Activated T-helper 17 cell treated with anti-CD3 and anti-CD28 coated beads, Interleukin-2, amount 50 U/mL, for 72 hours (primary cell): ENCODE measurements around the gene PPY. TPM values are rescaled to one million over a fixed set of nuclear protein-coding genes. Genes with fewer than 3 reads are reported as not detected.

Experiments
- ATAC-seq: fragments of 150-1000 bp; cut with Tn5 transposase; replicated peaks from 2 replicates; pipeline ENCODE4 v1.10.0; 2021; ENCODE audit warnings: mild to moderate bottlenecking, moderate library complexity
- H3K27ac Mint-ChIP-seq: one replicate; pipeline ENCODE4 v1.8.0; 2022; ENCODE audit warnings: mixed read lengths
- H3K27me3 Mint-ChIP-seq: one replicate; pipeline ENCODE4 v1.8.0; 2022; ENCODE audit warnings: mixed read lengths
- H3K36me3 Mint-ChIP-seq: one replicate; pipeline ENCODE4 v1.8.0; 2022; ENCODE audit warnings: low read depth, mild to moderate bottlenecking, mixed read lengths
- H3K4me1 Mint-ChIP-seq: one replicate; pipeline ENCODE4 v1.8.0; 2022; ENCODE audit warnings: mixed read lengths
- H3K4me3 Mint-ChIP-seq: one replicate; pipeline ENCODE4 v1.8.0; 2022; ENCODE audit warnings: mild to moderate bottlenecking, mixed read lengths
- H3K9me3 Mint-ChIP-seq: one replicate; pipeline ENCODE4 v1.8.0; 2022; ENCODE audit warnings: mixed read lengths
- total RNA-seq, 2 donors: library from RNA; stranded (reverse); gene quantifications; one replicate each; pipeline ENCODE4 v1.2.3, GENCODE V29; 2022

PPY gene, protein sequence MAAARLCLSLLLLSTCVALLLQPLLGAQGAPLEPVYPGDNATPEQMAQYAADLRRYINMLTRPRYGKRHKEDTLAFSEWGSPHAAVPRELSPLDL
- total RNA-seq, result 1 to 10 TPM in 1 of 2 donors, under 1 TPM in 1; 0.90 to 1.9 TPM

DNA sequence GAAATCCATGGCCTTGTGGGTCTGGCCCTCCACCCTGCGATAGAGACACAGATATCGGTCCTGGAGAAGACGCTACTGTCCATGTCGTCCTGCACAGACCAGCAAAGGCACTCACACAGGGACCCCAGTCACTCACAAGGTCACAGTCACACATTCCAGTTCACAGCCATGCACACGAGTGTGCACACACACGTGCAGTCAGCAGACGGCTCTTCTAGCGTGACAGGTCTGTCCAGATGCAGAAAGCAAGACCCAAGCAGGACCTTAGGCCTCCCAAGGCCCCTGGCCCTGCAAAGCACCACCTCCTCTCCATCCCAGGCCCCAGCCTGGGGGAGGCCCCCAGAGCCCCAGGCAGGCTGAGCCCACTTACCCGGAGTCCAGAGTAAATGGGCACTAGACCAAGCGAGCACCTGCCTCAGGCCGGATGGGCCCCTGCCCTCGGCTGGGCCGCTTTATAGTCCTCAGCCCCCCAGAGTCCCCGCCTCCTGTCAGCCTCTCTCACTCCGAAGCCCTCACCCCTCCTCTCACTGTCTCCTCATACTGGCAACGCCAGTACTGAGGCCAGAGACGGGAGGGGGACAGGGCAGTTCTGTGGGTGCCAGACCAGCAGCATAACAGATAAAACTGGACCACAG is at the start of gene PPY:
Gene PPY (minus strand): TSS at position 426 of the 635 bp plus-strand sequence. CDS start 822 bp downstream, outside the sequence.
- H3K27me3 Mint-ChIP-seq, result peaks cover 5% of the 10 kb centered on the region

DNA sequence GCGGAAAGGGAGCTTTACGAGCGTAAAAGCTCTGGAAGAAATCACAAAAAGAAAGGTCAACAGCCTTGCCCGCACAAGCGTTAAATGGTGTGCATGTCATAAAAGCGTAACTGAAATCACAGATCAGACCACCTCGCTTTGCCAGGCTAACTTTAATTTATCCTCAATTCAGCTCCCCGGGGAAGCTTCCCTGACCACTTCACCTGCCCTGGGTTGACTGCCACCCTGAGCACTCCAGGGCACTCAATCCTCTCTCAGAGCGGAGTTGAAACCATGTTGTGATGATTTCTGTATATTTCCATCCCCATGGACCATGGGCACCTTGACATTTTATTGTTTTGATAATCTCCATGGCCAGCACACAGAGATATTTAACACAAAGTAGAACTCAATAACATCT is 46.0 kb upstream of the PPY start:
- no peak overlapping the region for H3K27ac Mint-ChIP-seq
- no peaks in the 10 kb centered on the region for H3K9me3 Mint-ChIP-seq
- no peak overlapping the region for H3K4me3 Mint-ChIP-seq
- no peaks in the 10 kb centered on the region for H3K36me3 Mint-ChIP-seq
- ATAC-seq, result no peak
- peaks cover 12% of the 10 kb centered on the region for H3K27me3 Mint-ChIP-seq
- no peaks in the 10 kb centered on the region for H3K4me1 Mint-ChIP-seq

More for the DNA sequence above, at the start of gene PPY:
- no peak within 1 kb of the TSS for H3K27ac Mint-ChIP-seq
- no peaks in the 10 kb centered on the region for H3K36me3 Mint-ChIP-seq
- H3K9me3 Mint-ChIP-seq, result no peaks in the 10 kb centered on the region
- ATAC-seq, result no peak
- H3K4me1 Mint-ChIP-seq, result peaks cover 5% of the 10 kb centered on the region
- H3K4me3 Mint-ChIP-seq, result no peak within 1 kb of the TSS

- peaks cover 18% of the 10 kb centered on the region for H3K27me3 Mint-ChIP-seq
- no peak overlapping the region for H3K27ac Mint-ChIP-seq
- ATAC-seq, result no peak
- no peaks in the 10 kb centered on the region for H3K9me3 Mint-ChIP-seq
- no peak overlapping the region for H3K4me3 Mint-ChIP-seq
- no peaks in the 10 kb centered on the region for H3K36me3 Mint-ChIP-seq
- no peaks in the 10 kb centered on the region for H3K4me1 Mint-ChIP-seq
Observed at GRCh38 chr17:43987131-43988021, 45.1 kb upstream of the PPY start.

DNA sequence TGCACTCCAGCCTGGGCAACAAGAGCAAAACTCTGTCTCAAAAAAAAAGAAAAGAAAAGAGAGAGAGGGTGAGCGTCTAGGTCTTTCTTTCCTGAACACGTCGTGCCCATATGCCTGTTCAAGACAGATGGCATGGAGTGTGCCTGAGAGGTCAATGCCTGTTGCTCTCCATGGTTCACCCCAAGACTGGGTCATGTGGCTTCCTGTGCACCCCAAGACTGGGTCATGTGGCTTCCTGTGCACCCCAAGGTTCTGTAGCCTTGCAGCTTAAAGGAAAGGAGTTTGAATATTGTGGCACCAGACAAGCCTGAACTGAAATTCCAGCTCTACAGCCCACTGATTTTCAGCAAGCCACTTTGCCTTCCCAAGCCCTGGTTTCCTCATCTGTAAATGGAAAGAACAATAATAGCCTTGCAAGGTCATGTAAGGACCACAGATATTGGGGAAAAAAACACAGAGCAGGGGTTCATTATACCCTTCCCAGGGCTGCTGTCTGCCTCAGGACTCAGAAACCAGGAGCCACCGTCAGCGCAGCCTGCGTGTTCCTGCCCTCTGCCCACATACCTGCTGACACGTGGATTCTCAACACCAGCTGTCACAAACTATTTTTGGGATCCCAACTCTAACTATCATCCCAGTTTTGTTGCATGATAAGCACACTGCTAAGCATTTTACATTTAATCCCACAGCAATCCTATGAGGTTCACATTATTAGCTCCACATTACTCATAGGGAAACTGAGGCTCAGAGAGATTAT is 44.1 kb upstream of the PPY start:
- Mint-ChIP-seq H3K4me1 (no peaks in the 10 kb centered on the region), H3K27me3 (peaks cover 26% of the 10 kb centered on the region), H3K36me3 (no peaks in the 10 kb centered on the region), H3K27ac (no peak overlapping the region), H3K4me3 (no peak overlapping the region), H3K9me3 (no peaks in the 10 kb centered on the region)
- ATAC-seq, result no peak

- Mint-ChIP-seq H3K27me3 (peaks cover 33% of the 10 kb centered on the region), H3K9me3 (no peaks in the 10 kb centered on the region), H3K36me3 (no peaks in the 10 kb centered on the region), H3K27ac (no peak overlapping the region), H3K4me3 (no peak overlapping the region), H3K4me1 (no peaks in the 10 kb centered on the region)
- ATAC-seq, result no peak
Observed at GRCh38 chr17:43984521-43984920, 42.2 kb upstream of the PPY start.

GRCh38 chr17:43983515-43984411 is 41.5 kb upstream of the PPY start:
- no peaks in the 10 kb centered on the region for H3K9me3 Mint-ChIP-seq
- peaks cover 33% of the 10 kb centered on the region for H3K27me3 Mint-ChIP-seq
- no peaks in the 10 kb centered on the region for H3K36me3 Mint-ChIP-seq
- peak; percentile 3 for ATAC-seq
- H3K4me3 Mint-ChIP-seq, result no peak overlapping the region
- H3K27ac Mint-ChIP-seq, result no peak overlapping the region
- H3K4me1 Mint-ChIP-seq, result no peaks in the 10 kb centered on the region

DNA sequence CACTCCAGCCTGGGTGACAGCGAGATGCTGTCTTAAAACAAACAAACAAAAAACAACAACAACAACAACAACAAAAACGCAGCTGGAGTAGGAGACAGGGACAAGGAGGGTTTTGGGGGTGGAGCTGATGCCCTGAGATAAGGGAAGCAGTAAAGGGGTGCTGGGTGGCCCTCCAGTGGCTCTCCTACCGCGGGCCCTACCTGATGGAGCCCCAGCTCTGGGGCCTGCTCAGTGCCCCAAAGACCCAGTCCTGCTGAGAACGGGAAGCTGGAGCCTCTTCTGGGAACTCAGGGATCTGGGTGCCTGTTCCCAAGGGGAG is 40.9 kb upstream of the PPY start:
- H3K4me1 Mint-ChIP-seq, result no peaks in the 10 kb centered on the region
- peaks cover 30% of the 10 kb centered on the region for H3K27me3 Mint-ChIP-seq
- no peaks in the 10 kb centered on the region for H3K9me3 Mint-ChIP-seq
- no peaks in the 10 kb centered on the region for H3K36me3 Mint-ChIP-seq
- no peak overlapping the region for H3K4me3 Mint-ChIP-seq
- ATAC-seq, result no peak
- H3K27ac Mint-ChIP-seq, result no peak overlapping the region

DNA sequence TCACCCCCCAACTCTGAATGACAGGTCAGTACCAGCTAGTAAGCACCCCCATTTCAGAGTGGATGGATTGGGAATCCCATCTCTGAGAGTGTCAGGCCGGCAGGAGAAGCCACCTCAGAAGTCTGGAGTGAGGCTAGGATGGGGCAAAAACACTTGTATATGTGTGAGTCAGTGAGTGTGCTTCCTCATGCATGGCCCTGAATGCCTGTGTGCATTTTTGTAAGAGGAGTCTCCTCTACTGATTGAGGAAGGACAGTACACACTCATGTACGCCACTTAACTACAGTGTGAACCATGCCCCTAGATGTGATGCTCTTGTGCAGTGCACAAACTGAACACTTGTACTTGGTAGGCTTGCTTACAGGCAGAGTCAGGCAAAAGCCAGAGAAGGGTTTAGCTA is 39.9 kb upstream of the PPY start:
- no peaks in the 10 kb centered on the region for H3K9me3 Mint-ChIP-seq
- peaks cover 22% of the 10 kb centered on the region for H3K27me3 Mint-ChIP-seq
- H3K36me3 Mint-ChIP-seq, result no peaks in the 10 kb centered on the region
- peak overlapping the region; percentile 27 for H3K4me3 Mint-ChIP-seq
- ATAC-seq, result no peak
- no peak overlapping the region for H3K27ac Mint-ChIP-seq
- H3K4me1 Mint-ChIP-seq, result no peaks in the 10 kb centered on the region

GRCh38 chr17:43979671-43980070 is 37.4 kb upstream of the PPY start:
- Mint-ChIP-seq H3K36me3 (no peaks in the 10 kb centered on the region), H3K4me3 (no peak overlapping the region), H3K27ac (no peak overlapping the region), H3K4me1 (no peaks in the 10 kb centered on the region), H3K9me3 (no peaks in the 10 kb centered on the region), H3K27me3 (peaks cover 22% of the 10 kb centered on the region)
- ATAC-seq, result no peak

DNA sequence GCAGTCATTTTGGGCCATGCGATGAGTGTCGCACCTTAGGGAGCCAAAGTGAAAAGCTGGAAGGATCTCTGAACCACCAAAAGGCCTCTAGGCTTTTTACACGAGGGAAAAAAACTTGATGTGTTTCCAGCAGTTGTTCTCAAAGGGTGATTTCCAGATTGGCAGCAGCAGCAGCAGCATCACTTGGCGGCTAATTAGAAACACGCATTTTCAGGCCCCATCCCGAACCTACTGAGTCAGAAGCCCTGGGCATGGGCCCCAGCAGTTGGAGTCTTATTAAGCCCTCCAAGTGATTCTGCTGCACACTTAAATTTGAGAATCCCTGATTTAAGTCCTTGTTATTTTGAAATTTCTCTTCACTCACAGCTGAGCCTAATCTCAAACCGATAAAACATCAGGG is 36.7 kb upstream of the PPY start:
- H3K27me3 Mint-ChIP-seq, result peaks cover 22% of the 10 kb centered on the region
- no peaks in the 10 kb centered on the region for H3K9me3 Mint-ChIP-seq
- H3K27ac Mint-ChIP-seq, result no peak overlapping the region
- no peaks in the 10 kb centered on the region for H3K36me3 Mint-ChIP-seq
- no peak overlapping the region for H3K4me3 Mint-ChIP-seq
- H3K4me1 Mint-ChIP-seq, result no peaks in the 10 kb centered on the region
- ATAC-seq, result no peak

GRCh38 chr17:43978078-43978477 is 35.8 kb upstream of the PPY start:
- Mint-ChIP-seq H3K27ac (no peak overlapping the region), H3K27me3 (peaks cover 20% of the 10 kb centered on the region), H3K36me3 (no peaks in the 10 kb centered on the region), H3K9me3 (no peaks in the 10 kb centered on the region), H3K4me3 (no peak overlapping the region), H3K4me1 (no peaks in the 10 kb centered on the region)
- ATAC-seq, result no peak

- Mint-ChIP-seq H3K9me3 (no peaks in the 10 kb centered on the region), H3K36me3 (no peaks in the 10 kb centered on the region), H3K4me1 (no peaks in the 10 kb centered on the region), H3K4me3 (no peak overlapping the region), H3K27ac (no peak overlapping the region), H3K27me3 (peaks cover 13% of the 10 kb centered on the region)
- ATAC-seq, result no peak
Observed at GRCh38 chr17:43976963-43977837, 34.9 kb upstream of the PPY start.

- Mint-ChIP-seq H3K4me1 (no peaks in the 10 kb centered on the region), H3K36me3 (no peaks in the 10 kb centered on the region), H3K9me3 (no peaks in the 10 kb centered on the region), H3K27ac (no peak overlapping the region), H3K4me3 (no peak overlapping the region), H3K27me3 (peaks cover 3% of the 10 kb centered on the region)
- ATAC-seq, result no peak
Observed at GRCh38 chr17:43975898-43976297, 33.6 kb upstream of the PPY start.
